GM18868 (cell line): ENCODE results near the gene ZNF337.
"Not testable (repeated sequence)": the region's sequence is repeated elsewhere in the genome, so short reads cannot be mapped to it uniquely, and the experiment has no call there.

Source experiments
- ATAC-seq: cut with Tn5 transposase; IDR thresholded peaks from one replicate; pipeline ENCODE4 v1.9.1; 2021; ENCODE audit warnings: mild to moderate bottlenecking, moderate library complexity; ENCODE audit not compliant: unreplicated experiment

Gene ZNF337

DNA sequence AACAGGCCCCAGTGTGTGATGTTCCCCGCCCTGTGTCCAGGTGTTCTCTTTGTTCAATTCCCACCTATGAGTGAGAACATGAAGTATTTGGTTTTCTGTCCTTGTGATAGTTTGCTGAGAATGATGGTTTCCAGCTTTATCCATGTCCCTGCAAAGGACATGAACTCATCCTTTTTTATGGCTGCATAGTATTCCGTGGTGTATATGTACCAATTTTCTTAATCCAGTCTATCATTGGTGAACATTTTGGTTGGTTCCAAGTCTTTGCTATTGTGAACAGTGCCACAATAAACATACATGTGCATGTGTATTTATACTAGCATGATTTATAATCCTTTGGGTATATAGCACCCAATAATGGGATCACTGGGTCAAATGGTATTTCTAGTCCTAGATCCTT, 66.0 kb downstream of the ZNF337 start:
- not testable (repeated sequence) for ATAC-seq

DNA sequence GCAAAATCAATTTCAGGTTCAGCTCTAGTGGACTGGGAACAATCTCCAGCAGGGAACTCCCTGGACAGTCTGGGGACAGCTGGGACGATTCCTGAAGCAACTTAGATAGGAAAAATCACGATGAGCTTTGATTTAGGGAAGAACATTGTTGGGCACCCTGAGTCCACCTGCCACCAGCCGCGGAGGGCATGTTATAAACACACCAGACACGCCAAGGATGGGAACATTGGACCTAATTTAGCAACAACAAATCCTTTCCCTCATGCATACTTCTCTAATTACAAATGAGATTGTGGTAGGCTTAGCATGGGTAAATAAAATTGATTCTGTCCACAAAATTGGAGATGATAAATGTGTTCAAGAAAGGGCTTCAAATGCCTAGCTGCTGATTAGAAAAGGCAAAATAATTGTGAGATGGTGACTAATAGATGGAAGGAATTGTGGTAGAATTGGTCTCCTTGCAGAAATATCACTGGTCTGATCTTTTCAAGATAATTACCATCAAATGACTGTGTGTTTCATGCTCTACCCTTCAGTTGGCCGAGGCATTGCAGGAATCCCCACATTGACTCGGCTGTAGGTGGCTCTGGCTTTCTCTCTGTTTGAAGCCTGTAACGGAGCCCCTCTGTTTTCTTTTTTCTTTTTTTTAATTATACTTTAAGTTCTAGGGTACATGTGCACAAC, 66.7 kb downstream of the ZNF337 start:
- no peak for ATAC-seq

DNA sequence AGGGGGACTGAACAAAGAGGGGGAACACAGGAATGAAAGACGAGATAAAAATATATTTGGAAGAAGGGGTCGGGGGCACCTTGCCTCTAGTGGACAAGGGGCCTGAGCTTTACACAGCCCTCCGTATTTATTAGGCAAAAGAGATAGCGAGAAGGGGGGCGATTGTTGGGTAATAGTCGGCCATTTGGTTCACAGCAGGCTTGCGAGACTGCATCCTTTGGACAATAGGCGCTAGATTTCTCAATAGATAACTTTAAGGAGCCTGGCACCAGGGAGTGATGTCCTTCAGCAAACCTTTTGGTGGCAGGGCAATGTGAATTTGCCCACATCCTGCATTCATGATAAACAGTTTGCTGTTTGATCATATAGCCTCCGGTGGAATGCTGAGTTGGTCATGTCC, 69.9 kb downstream of the ZNF337 start:
- no peak for ATAC-seq

DNA sequence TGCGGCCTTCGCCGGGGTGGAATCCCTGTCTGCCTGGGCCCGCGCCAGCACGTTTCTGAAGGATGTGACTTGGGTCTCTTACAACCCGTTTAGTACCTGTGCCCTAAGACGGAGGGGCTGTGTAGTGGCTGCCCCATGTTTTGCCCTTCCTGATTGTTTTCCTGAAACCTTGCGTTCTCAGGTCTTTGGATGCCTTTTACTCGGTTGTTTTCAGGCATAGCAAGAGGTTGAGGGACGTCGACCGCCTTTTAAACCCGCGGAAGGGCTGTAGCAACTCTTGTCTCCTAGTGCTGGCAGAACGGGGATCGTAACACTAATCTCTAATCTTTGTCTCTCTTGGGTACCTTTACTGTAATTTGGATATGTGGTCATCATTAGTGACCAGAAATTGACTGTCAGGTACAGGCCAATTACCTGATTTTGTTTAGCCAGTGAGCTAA, 72.1 kb downstream of the ZNF337 start:
- no peak for ATAC-seq
